Right cardiac atrium (tissue), 5 donors: ENCODE results near the gene PAX2. TPM values are rescaled to one million over a fixed set of nuclear protein-coding genes. Genes with fewer than 3 reads are reported as not detected.

ENCODE experiments used
- ATAC-seq, 2 donors: fragments of 200-7000 bp; cut with Tn5 transposase; one replicate each; pipeline versions ENCODE4 v1.8.0 to v1.9.1; 2020; ENCODE audit warnings: moderate library complexity in 2 of 2, mild to moderate bottlenecking in 1 of 2
- DNase-seq, 3 donors: peaks; one replicate each; pipeline ENCODE4 v3.0.0-alpha.2; 2020
- H3K27ac ChIP-seq: one replicate; pipeline ENCODE4 v1.5.1; 2013; ENCODE audit warnings: mild to moderate bottlenecking, low read length, control low read depth, moderate library complexity
- H3K27me3 ChIP-seq: one replicate; pipeline ENCODE4 v1.6.1; 2013; ENCODE audit not compliant: control insufficient read depth, insufficient read depth
- H3K4me1 ChIP-seq: one replicate; pipeline ENCODE4 v1.6.1; 2013; ENCODE audit warnings: low read length; ENCODE audit not compliant: control insufficient read depth, insufficient read depth
- H3K4me3 ChIP-seq: one replicate; pipeline ENCODE4 v1.5.1; 2013; ENCODE audit warnings: low read length, control low read depth
- H3K9me3 ChIP-seq: one replicate; pipeline ENCODE4 v1.6.1; 2013; ENCODE audit warnings: low read length; ENCODE audit not compliant: control insufficient read depth
- WGBS: extraction: QIAGEN DNeasy Blood & Tissue Kit; methylation state at CpG from one replicate; pipeline ENCODE4 v1.1.7; 2013; 5-methylcytosine and 5-hydroxymethylcytosine counted together
- intact Hi-C, 4 donors: fragments of 100-400 bp; cut with DNase I; formaldehyde crosslinking; loops; one replicate each; pipeline versions ENCODE4 v1.11.0 to v1.14.0; 2022 to 2023
- polyA plus RNA-seq: library from polyadenylated mRNA; stranded (reverse); fragments of 200-250 nt; gene quantifications from one replicate; pipeline ENCODE4 v1.2.3, GENCODE V29; 2013
- total RNA-seq, 4 donors: library from RNA; stranded (reverse); fragmentation: NEBNext Ultra II Directional; extraction: Animal tissue kit (Norgen Biotek cat#: 25700); gene quantifications; one replicate each; pipeline ENCODE4 v1.2.1, GENCODE V29; 2021
- donor health status: healthy with polysubstance abuse.
- donor health status: DM: no; HTN: yes; CAD: no.
- donor health status: DM: no; HTN: no; CAD: no.
- donor health status: DM: no; HTN: yes; CAD: no; lungs with severe emphysema.
- donor health status: DM: yes; HTN: yes; CAD: no.

Gene PAX2
- total and polyA plus RNA-seq, 5 donors: not detected

DNA sequence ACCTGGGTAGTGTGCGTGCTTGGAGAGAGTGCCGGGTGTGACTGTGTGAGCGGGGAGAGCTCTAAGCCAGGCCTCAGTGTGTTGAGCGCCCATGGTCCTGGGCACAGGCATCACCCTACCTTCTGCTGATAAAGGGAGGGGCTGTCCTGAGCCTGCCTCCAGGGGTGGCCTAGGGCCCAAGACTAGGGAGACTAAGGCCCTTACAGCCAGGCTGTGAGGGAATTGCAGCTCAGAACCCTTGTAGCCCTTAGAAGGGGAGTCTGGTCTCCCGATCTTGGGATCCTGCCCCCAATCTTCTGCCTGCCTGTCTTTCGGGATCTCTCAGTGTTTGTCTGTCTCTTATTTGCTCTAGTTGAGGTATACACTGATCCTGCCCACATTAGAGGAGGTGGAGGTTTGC lies 41.2 kb downstream of the PAX2 start:
- intact Hi-C loops: no loop called here
- H3K9me3 ChIP-seq: no peaks in the 10 kb centered on the region
- H3K4me3 ChIP-seq: no peak overlapping the region
- H3K27ac ChIP-seq: no peak overlapping the region
- ATAC-seq (no peak), DNase-seq (no peak)
- H3K4me1 ChIP-seq: no peaks in the 10 kb centered on the region
- no peaks in the 10 kb centered on the region for H3K27me3 ChIP-seq
- WGBS: 89% methylated on average over 6 of the region's 6 CpGs

DNA sequence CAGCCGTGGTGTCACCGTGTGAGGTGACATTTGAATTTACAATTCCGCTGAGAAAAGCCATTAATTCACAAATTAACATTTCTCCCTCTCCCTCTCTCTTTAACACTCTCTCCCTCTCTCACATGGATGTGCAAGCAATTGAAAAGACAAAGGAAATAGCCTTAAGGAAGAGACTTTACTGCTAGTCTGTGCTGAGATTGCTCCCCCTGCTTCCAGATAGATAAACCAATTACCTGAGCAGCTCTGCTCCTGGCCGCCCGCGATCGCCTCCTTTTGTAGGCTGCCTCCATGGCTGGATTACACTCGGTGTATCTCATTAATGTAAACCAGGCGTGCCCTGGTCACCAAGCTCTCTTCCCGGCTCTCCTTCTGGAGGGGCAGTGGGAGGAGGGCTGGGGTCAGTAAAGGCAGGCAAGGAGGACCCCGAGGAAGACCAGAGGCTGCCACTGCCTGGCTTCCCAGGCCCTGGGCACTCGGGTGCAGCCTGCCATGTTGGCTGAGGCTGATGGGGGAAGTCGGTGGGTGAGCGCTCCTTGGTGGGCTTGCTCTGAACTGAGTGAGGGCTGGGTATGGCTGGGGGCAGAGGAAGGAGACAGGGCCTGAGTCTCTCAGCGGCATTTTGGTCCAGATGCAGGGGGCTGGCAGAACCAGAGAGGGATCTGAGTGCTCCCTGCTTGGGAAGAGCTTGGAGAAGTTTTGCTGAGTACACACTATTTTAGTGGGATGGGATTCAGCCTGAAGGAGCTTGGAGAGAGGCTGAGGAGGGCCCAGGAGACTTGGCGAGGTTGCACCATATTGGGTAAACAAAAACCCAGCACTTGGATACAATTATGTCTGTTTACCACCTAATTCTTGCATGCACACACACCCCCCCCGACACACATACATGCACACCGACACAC lies 42.9 kb downstream of the PAX2 start:
- Histone ChIP-seq H3K9me3 (no peaks in the 10 kb centered on the region), H3K27ac (no peak overlapping the region), H3K4me3 (no peak overlapping the region), H3K27me3 (no peaks in the 10 kb centered on the region), H3K4me1 (no peaks in the 10 kb centered on the region)
- ATAC-seq (no peak), DNase-seq (no peak)
- intact Hi-C loops: no loop called here
- 49% methylated on average over 18 of the region's 18 CpGs for WGBS

DNA sequence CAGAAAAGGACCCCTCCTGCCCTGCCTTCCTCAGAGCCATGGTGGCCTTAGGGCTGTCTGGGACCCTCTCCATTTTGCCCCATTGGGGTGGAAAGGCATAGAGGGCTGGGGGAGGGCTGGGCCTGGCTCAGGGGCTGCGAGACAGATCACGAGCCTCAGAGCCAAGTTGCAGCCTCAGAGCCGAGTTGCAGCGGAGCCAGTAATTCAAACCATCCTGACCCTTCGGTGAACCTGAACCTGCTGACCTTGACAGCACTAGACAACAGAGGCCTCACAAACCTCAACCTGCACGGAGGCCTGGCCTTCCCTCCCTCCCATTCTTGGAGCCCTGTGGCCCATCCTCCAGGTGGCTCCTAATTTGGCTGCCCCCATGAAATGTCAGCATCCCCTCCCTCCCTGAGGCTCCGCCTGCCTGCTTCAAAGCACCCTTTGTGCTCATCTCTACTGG lies 45.4 kb downstream of the PAX2 start:
- intact Hi-C loops: no loop called here
- DNase-seq: no peak
- Histone ChIP-seq H3K27me3 (no peaks in the 10 kb centered on the region), H3K27ac (no peak overlapping the region), H3K4me1 (no peaks in the 10 kb centered on the region), H3K9me3 (no peaks in the 10 kb centered on the region), H3K4me3 (no peak overlapping the region)
- no peak for ATAC-seq
- whole genome bisulfite sequencing: 29% methylated on average over 7 of the region's 7 CpGs

DNA sequence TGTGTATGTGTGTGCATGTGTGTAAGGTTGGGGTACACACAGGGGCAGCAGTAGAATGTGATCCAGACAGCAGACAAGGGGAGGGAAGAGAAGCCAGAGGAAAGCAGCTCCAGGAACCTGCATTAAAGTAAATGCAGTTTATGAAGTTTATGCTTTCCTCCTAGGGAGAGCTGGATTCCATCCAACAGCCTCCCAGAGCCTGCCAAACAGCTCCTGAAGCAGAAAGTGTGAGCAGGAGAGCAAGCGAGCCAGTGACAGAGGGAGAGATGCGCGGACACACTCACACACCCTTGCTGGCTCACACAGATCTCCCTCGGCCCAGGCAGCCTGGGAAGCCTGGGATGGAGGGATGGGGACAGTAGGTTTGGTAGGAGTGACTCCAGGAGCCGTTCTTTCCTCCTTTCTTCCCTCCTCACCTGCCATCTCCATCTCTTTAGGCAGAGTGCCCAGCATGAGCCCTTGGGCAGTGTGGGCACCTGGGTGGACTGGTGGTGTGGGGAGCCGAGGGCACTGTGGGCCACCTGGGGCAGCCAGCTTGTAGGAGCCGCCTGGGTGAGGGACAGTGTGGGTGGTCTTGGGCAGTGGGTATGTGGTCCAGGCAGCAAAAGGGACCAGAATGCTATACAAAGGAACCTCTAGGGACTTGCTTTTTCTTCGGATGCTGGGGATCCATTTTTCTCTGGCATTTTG lies 46.1 kb downstream of the PAX2 start:
- Histone ChIP-seq H3K4me1 (no peaks in the 10 kb centered on the region), H3K27ac (no peak overlapping the region), H3K27me3 (no peaks in the 10 kb centered on the region), H3K4me3 (no peak overlapping the region), H3K9me3 (no peaks in the 10 kb centered on the region)
- intact Hi-C loops: no loop called here
- no peak for ATAC-seq
- DNase-seq: no peak
- WGBS: 54% methylated on average over 8 of the region's 8 CpGs

DNA sequence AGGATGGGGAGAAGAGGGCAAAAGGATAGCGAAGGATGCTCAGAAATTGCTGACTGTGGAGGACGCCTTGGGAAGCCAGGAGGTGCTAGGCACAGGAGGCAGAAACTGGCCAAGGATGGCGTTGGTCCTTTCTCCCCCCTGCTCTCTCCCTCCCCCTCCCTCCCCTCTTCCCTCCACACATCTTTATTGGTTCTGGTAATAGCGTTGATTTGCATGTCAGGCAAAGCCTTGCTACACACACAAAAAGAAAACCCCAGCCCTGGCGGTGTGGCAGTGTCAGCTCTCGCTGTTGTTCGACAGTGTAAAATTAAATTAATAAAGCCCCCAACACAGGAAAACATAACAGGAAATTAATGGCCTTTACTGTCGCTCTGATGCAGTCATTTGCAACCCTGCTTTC lies 47.2 kb downstream of the PAX2 start:
- Histone ChIP-seq H3K9me3 (no peaks in the 10 kb centered on the region), H3K27me3 (no peaks in the 10 kb centered on the region), H3K27ac (no peak overlapping the region), H3K4me3 (no peak overlapping the region), H3K4me1 (no peaks in the 10 kb centered on the region)
- intact Hi-C loops: no loop called here
- 75% methylated on average over 8 of the region's 8 CpGs for WGBS
- no peak for ATAC-seq
- no peak for DNase-seq

DNA sequence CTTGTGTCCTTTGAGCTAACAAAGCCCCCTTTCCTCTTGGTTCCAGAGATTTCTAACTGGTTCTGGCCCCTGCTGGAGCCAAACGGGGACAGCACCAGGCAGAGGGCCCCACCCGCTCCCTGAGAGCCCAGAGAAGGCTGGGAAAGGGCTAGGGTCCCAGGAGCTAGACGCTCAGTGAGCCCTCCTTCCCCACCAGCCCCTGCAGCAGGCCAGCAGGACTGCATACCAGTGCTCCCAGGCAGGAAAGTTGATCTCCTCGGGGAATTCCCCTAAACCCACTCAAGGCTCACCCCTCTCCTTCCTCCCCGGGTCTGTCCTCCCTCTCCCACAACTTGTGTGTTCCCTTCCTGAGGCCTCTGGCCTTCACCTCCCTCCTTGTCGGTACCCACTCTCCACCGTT lies 47.7 kb downstream of the PAX2 start:
- WGBS: 62% methylated on average over 7 of the region's 7 CpGs
- H3K27ac ChIP-seq: no peak overlapping the region
- no peaks in the 10 kb centered on the region for H3K27me3 ChIP-seq
- no peaks in the 10 kb centered on the region for H3K9me3 ChIP-seq
- H3K4me3 ChIP-seq: no peak overlapping the region
- intact Hi-C loops: no loop called here
- ATAC-seq (no peak), DNase-seq (no peak)
- no peaks in the 10 kb centered on the region for H3K4me1 ChIP-seq

DNA sequence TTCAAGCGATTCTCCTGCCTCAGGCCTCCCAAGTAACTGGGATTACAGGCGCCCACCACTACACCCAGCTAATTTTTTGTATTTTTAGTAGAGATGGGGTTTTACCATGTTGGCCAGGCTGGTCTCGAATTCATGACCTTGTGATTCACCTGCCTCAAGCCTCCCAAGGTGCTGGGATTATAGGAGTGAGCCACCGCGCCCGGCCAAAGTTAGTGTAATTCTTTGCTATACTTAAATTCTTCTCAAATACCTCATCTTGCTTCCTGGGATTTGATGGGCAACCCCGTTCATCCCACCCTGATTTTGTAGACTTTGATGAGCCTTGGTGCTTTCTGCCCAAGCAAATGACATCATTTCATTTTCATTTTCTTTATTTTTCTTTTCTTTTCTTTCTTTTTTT lies 54.5 kb downstream of the PAX2 start:
- no peak overlapping the region for H3K27ac ChIP-seq
- 92% methylated on average over 7 of the region's 7 CpGs for WGBS
- ATAC-seq: no peak
- H3K27me3 ChIP-seq: no peaks in the 10 kb centered on the region
- H3K4me3 ChIP-seq: no peak overlapping the region
- intact Hi-C loops: no loop called here
- no peak for DNase-seq
- H3K9me3 ChIP-seq: no peaks in the 10 kb centered on the region
- no peaks in the 10 kb centered on the region for H3K4me1 ChIP-seq

DNA sequence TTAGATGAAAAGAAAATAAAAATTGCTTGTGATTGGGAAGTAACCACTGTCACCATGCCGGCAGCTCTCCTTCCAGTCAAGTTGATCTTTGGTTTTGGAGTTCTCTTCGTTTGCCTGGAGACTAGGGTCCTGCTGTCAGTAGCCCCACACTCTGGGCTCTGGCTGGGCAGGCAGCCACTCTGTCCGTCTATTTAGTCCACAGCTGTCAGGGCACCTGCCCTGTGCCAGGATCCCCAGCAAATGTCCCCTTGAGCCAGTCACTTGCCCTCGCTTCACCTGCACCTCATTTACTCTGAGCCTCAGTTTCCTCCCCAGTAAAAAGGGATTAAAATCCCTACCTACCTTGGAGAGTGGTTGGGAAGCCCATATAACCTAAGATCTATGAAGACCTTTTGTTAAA lies 55.5 kb downstream of the PAX2 start:
- no peak for DNase-seq
- no peak for ATAC-seq
- Histone ChIP-seq H3K9me3 (no peaks in the 10 kb centered on the region), H3K27ac (no peak overlapping the region), H3K27me3 (no peaks in the 10 kb centered on the region), H3K4me3 (no peak overlapping the region), H3K4me1 (no peaks in the 10 kb centered on the region)
- intact Hi-C loops: no loop called here
- 60% methylated on average over 4 of the region's 4 CpGs for WGBS

DNA sequence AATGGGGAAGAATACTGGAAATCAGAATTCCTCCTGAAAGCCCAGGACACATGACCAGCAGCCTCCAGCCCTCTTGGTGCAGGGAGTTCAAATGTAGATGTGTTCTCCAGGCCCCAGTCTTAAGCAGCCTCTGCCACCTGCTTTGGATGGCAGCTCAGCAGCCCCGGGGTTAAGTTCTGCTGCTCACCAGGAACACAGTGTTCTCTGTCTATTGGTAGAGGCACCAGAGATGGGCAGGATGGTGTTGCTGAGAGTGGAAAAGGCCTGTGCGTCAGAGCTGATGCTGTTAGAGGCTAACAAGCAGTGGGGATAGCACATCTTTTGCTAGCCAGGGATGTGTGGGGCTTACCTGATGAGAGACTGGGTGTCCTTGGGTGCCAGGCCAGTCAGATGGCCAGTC lies 56.8 kb downstream of the PAX2 start:
- no peaks in the 10 kb centered on the region for H3K27me3 ChIP-seq

DNA sequence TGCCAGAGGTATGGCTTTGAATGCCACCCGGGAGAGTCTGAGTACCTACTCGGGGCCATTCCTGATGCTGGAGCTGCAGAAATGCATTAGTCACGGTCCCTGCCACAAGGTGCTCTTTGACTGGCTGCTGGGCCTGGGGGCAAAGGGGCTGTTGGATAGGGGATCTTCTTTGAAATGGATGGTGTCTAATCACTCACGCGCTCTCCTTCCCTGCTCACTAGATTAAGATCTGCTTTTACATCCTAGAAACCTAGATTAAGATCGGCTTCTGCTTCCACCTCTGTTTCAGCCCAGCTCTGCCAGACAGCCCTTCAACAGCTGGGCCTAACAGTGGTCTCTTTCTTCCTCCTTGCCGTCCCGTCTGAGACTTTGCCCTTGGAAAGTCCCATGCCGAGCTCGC lies 57.2 kb downstream of the PAX2 start:
- no peak for ATAC-seq

More for the DNA sequence above, 56.8 kb downstream of the PAX2 start:
- ATAC-seq (no peak), DNase-seq (no peak)
- 46% methylated on average over 2 of the region's 2 CpGs for WGBS
- intact Hi-C loops: no loop called here
- no peak overlapping the region for H3K4me3 ChIP-seq
- no peaks in the 10 kb centered on the region for H3K4me1 ChIP-seq
- no peak overlapping the region for H3K27ac ChIP-seq
- H3K9me3 ChIP-seq: no peaks in the 10 kb centered on the region

DNA sequence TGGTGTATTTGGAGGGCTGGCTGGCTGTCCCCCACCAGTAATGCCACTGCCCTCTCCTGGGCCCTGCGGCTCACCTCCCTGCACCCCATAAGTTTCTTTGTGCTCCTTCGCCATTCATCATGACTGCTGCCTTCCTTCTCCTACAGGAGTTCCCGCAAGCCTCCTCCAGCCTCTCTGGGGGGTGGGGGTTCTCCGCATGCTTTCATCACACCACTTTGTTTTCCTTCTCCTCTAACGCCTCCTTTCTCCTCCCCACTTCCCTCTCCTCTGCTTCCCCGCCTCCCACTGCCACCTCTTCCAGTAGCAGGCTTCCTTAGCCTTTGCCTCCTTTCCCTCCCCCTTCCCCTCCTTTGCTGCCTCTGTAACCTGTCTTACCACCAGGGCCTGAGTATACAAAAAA lies 58.1 kb downstream of the PAX2 start:
- intact Hi-C loops: no loop called here
- no peak overlapping the region for H3K27ac ChIP-seq
- no peaks in the 10 kb centered on the region for H3K9me3 ChIP-seq
- no peak overlapping the region for H3K4me3 ChIP-seq
- no peaks in the 10 kb centered on the region for H3K27me3 ChIP-seq
- no peak for DNase-seq
- WGBS: 35% methylated on average over 6 of the region's 6 CpGs
- no peak for ATAC-seq
- H3K4me1 ChIP-seq: no peaks in the 10 kb centered on the region

More for the DNA sequence above, 57.2 kb downstream of the PAX2 start:
- H3K9me3 ChIP-seq: no peaks in the 10 kb centered on the region
- H3K4me1 ChIP-seq: no peaks in the 10 kb centered on the region
- 47% methylated on average over 10 of the region's 10 CpGs for WGBS
- H3K27ac ChIP-seq: no peak overlapping the region
- no peak for DNase-seq
- H3K4me3 ChIP-seq: no peak overlapping the region
- H3K27me3 ChIP-seq: no peaks in the 10 kb centered on the region
- intact Hi-C loops: no loop called here
